Measurements from ENCODE around the gene NCLN. TPM values are rescaled to one million over a fixed set of nuclear protein-coding genes. Genes with fewer than 3 reads are reported as not detected.

NCLN gene
- total and polyA plus RNA-seq, 9 of the 15 experiments (the other 6 are each of a cell fraction or from before 2014, with no cell fraction given): 3.8 to 126 (median 39.6) TPM

DNA sequence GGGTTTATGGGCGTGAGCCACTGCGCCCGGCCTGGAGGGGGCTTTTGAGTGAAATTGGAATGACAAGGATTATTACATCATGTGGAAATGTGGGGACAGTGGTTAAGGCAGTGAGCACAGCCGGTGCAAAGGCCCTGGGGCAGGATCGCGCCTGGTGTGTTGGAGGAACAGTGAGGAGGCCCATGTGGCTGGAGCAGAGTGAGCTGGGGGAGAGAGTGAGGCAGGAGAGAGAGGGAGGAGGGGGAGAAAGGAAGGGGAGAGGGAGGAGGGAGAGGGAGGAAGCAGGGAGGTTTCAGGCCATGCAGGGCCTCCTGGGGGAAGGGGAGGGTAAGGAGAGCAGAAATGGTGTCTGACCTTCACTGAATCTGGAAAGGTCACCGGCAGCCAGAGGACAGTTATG is 27.4 kb downstream of the NCLN start:
- Histone ChIP-seq H3K4me2 (ENCODE audit: insufficient read depth, low read length) (no peak overlapping the region), H3K4me1 (replicated peaks in 1 of 2; ENCODE audit: control insufficient read depth in 2 of 2, insufficient read depth in 2 of 2, low read length in 2 of 2) (peaks cover 0 to 28% of the 10 kb centered on the region in 2 experiments; a peak in 2 of 5 replicates), H3K36me3 (ENCODE audit: control insufficient read depth, insufficient read depth, low read length) (peaks cover 12% of the 10 kb centered on the region; the same call in 2 of the 3 replicates), H3K4me3 (no peak overlapping the region), H3K9me1 (ENCODE audit: control insufficient read depth, insufficient read depth, low read length) (peaks cover 3% of the 10 kb centered on the region), H3K9ac (ENCODE audit: insufficient read depth in 1 of 2, low read depth in 2 of 2, low read length in 2 of 2) (no peak overlapping the region; a peak in 1 of 4 replicates), H3K27me3 (ENCODE audit: control insufficient read depth in 2 of 2, insufficient read depth in 2 of 2, low read length in 2 of 2) (no peaks in the 10 kb centered on the region), H3K79me2 (ENCODE audit: control insufficient read depth, insufficient read depth, low read length) (no peaks in the 10 kb centered on the region), H3K27ac (ENCODE audit: extremely low read depth, low read depth, low read length) (no peak overlapping the region), H2AFZ (ENCODE audit: low read depth, low read length) (no peak overlapping the region), H3K9me3 (replicated peaks; ENCODE audit: control insufficient read depth, insufficient read depth, low read depth, low read length) (no peaks in the 10 kb centered on the region), H4K20me1 (replicated peaks; ENCODE audit: control insufficient read depth, insufficient read depth, low read length) (peaks cover 10% of the 10 kb centered on the region; the same call in 1 of the 2 replicates)
- in situ Hi-C loops (cut with MboI): no loop called here
- ATAC-seq: no peak
- TF ChIP-seq RBM25 (IDR thresholded peaks at IDR 0.05; ENCODE audit: low read depth, low read length, severe bottlenecking): peak; percentile 69
- peak; percentile 75; the same call in 1 of the 2 replicates for TF ChIP-seq BCOR (IDR thresholded peaks at IDR 0.05)
- peak; percentile 18; the same call in 1 of the 2 replicates for TF ChIP-seq ESRRA (IDR thresholded peaks at IDR 0.05; ENCODE audit: borderline replicate concordance, low read depth)
- TF ChIP-seq SMARCA5 (IDR thresholded peaks at IDR 0.05): peak; percentile 70; the same call in 1 of the 2 replicates
- TF ChIP-seq ZNF408 (CRISPR knock-in tag; IDR thresholded peaks at IDR 0.05; ENCODE audit: low read depth): no peak
- peak in 1 of 2 experiments; percentile 25; a peak in 1 of 4 replicates for TF ChIP-seq KDM1A (IDR thresholded peaks at IDR 0.05)
- peak; percentile 71 for TF ChIP-seq ZNF263 (CRISPR knock-in tag; IDR thresholded peaks at IDR 0.05; ENCODE audit: borderline replicate concordance)
- TF ChIP-seq PTTG1 (tag; IDR thresholded peaks at IDR 0.05; ENCODE audit: low read depth): no peak
- intact Hi-C loops (cut with micrococcal nuclease): no loop called here
- CTCF ChIA-PET (ENCODE audit: low intra/inter-chr PET ratio): no interaction called here
- DNase-seq (ENCODE audit: extremely low read depth in 1 of 4, low spot score in 3 of 4): no peak
- WGBS (ENCODE audit: insufficient coverage, low coverage, missing lambda C conversion rate): 86% methylated on average over 6 of the region's 7 CpGs
- POLR2A ChIA-PET: interaction anchor here (0.6 kb wide), 1 partner anchor 14 kb away, joined by 3 read pairs; no protein-coding TSS in a partner anchor
- FAIRE-seq: no peak
- BruUV-seq (replicated peaks): no TSS peak
